Esophagus squamous epithelium (tissue), 5 donors: ENCODE results near the gene TNNC2. TPM values are rescaled to one million over a fixed set of nuclear protein-coding genes. Genes with fewer than 3 reads are reported as not detected.
"Not testable (repeated sequence)": the region's sequence is repeated elsewhere in the genome, so short reads cannot be mapped to it uniquely, and the experiment has no call there.

Source experiments
- DNase-seq: peaks from one replicate; lab custom pipeline; 2025; lab: John Stamatoyannopoulos, UW
- H3K27ac ChIP-seq, 4 donors: fragments of 200-600 bp; sonication (generic); one replicate each; pipeline ENCODE4 v1.5.1; 2016 to 2019; ENCODE audit warnings: mild to moderate bottlenecking in 1 of 4
- H3K27me3 ChIP-seq, 4 donors: fragments of 200-600 bp; sonication (generic); 1 replicate in 3 of 4; 2 replicates in 1 of 4; pipeline versions ENCODE4 v1.5.1 to v1.6.0; 2017 to 2021; ENCODE audit warnings: antibody characterized with exemption in 1 of 4
- H3K36me3 ChIP-seq, 3 donors: fragments of 200-600 bp; sonication (generic); one replicate each; pipeline ENCODE4 v1.5.1; 2016 to 2019
- H3K4me1 ChIP-seq, 3 donors: fragments of 200-600 bp; sonication (generic); one replicate each; pipeline ENCODE4 v1.5.1; 2017 to 2019
- H3K4me3 ChIP-seq, 4 donors: fragments of 200-600 bp; sonication (generic); 1 replicate in 3 of 4; 2 replicates in 1 of 4; pipeline ENCODE4 v1.5.1; 2016 to 2019; ENCODE audit warnings: mild to moderate bottlenecking in 2 of 4, moderate library complexity in 1 of 4
- H3K9me3 ChIP-seq, 3 donors: fragments of 200-600 bp; sonication (generic); one replicate each; pipeline ENCODE4 v1.5.1; 2016 to 2019
- POLR2A ChIP-seq, 4 donors: fragments of 450-650 bp; IDR thresholded peaks; one replicate each; pipeline ENCODE4 v1.6.1; 2017; ENCODE audit warnings: antibody characterized with exemption in 4 of 4, mild to moderate bottlenecking in 4 of 4, moderate library complexity in 3 of 4
- WGBS, 2 donors: methylation state at CpG; one replicate each; pipeline ENCODE4 v1.1.5; 2018; 5-methylcytosine and 5-hydroxymethylcytosine counted together
- intact Hi-C: fragments of 100-400 bp; cut with DNase I; formaldehyde crosslinking; loops from one replicate; pipeline ENCODE4 v1.15.0; 2022
- total RNA-seq, 4 donors: library from RNA; depleted of rRNA; stranded (reverse); fragments of >200 nt; gene quantifications; one replicate each; pipeline ENCODE4 v1.1.0, GENCODE V29; 2016
- TF ChIP-seq, protein P1 (sequence below), 6 experiments: fragments of 450-650 bp in 4 of 6; fragments of 200-600 bp in 2 of 6; sonication (generic) in 2 of 6; IDR thresholded peaks; one replicate each; pipeline ENCODE4 v1.5.1; 2016 to 2019; ENCODE audit warnings: antibody characterized with exemption in 6 of 6, mild to moderate bottlenecking in 4 of 6, moderate library complexity in 4 of 6
- donor health status: DM: yes; HTN: yes; CAD: no.

Gene TNNC2
- total RNA-seq, 4 donors from 2014 or later = 1.1 TPM; not detected in 3

DNA sequence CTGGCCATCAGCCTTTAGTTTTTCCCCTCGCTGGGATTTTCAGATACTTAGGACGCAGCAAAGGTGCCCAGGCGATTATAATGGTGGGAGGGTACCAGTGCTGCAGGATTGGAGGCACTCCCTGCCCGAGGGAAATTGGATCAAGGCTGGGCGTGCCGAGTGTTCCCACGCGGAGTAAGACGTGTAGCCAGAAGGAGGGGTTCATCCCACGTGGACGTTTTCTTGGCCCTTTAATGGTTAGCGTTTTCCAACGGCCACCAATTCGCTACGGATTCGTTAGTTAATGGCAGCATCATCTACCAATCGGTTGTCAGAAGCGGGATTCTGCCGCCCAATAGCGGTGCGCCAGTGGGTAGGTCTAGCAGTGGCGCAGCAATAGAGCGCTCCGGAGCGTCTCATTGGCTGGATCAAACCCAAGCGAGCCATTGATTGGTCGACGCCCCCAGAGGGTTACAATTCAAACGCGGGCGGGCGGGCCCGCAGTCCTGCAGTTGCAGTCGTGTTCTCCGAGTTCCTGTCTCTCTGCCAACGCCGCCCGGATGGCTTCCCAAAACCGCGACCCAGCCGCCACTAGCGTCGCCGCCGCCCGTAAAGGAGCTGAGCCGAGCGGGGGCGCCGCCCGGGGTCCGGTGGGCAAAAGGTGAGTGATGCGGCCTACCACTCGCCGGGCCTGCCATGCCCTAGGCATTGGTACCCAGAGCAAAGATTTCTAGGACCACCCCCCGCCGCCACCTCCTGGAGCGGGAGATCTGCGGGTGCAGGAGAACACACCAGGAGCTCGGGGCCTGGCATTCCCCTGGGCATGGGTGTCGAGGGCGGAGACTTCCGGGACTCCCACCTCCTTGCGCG lies 14.7 kb downstream of the TNNC2 start, which contains the start of gene UBE2C:
Gene UBE2C, plus strand, starts transcription at position 488 of the 849 bp plus-strand sequence. Its CDS starts 52 bp downstream, at position 540.
- Histone ChIP-seq H3K27ac (peak within 1 kb of the TSS; percentile 42 to 76 (median 70)), H3K4me1 (peaks cover 8 to 32% (median 12%) of the 10 kb centered on the region in 3 donors), H3K36me3 (peaks cover 7 to 43% (median 32%) of the 10 kb centered on the region in 3 donors), H3K4me3 (peak within 1 kb of the TSS; percentile 60 to 79 (median 65)), H3K9me3 (no peaks in the 10 kb centered on the region), H3K27me3 (no peaks in the 10 kb centered on the region)
- intact Hi-C loops = loop anchor here (10.0 kb wide), 1 partner anchor 152 kb away; no protein-coding TSS in a partner anchor
- peak; percentile 84 for DNase-seq
- TF ChIP-seq, protein P1, sequence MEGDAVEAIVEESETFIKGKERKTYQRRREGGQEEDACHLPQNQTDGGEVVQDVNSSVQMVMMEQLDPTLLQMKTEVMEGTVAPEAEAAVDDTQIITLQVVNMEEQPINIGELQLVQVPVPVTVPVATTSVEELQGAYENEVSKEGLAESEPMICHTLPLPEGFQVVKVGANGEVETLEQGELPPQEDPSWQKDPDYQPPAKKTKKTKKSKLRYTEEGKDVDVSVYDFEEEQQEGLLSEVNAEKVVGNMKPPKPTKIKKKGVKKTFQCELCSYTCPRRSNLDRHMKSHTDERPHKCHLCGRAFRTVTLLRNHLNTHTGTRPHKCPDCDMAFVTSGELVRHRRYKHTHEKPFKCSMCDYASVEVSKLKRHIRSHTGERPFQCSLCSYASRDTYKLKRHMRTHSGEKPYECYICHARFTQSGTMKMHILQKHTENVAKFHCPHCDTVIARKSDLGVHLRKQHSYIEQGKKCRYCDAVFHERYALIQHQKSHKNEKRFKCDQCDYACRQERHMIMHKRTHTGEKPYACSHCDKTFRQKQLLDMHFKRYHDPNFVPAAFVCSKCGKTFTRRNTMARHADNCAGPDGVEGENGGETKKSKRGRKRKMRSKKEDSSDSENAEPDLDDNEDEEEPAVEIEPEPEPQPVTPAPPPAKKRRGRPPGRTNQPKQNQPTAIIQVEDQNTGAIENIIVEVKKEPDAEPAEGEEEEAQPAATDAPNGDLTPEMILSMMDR (IDR thresholded peaks at IDR 0.05) = no peak
- TF ChIP-seq POLR2A (IDR thresholded peaks at IDR 0.05) = peak in 1 of 4 donors; percentile 42
- WGBS, 2 donors = 0 to 2% methylated on average over 8 to 22 of the region's 65 CpGs

DNA sequence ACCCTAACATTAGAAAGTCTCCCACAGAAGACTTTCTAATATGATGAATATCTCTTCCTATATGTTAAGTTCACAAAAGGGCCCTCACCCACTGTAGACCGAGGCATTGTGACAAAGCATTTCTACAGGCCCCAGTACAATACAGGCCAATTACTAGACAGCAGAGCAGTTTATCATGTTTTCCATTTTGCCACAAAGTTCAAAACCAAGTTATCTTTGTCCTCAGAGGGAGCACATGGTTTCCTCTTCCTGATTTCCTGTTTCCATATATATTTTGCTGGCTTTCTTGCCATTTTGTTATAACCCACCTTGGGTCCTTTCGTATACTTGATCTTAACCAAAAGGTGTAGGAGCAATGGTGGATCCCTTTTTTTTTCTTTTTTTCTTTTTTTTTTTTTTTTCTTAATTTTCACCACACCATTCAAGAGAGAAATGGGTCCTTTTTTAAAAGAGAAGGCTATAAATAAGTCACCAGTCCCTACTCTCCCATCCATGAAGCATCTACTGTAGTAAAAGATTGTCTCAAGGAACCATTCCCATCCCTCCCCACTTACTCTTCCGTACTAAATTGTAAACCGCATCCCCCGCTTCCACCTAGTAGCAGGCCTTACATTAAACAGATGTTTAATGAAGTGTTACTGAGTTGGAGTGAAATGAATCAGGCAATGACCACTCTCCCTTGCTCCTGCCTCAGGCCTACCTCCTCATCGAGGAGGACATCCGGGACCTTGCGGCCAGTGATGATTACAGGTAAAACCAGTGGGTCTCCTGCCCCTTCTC lies 16.7 kb downstream of the TNNC2 start:
- H3K27ac ChIP-seq = no peak overlapping the region
- no peak overlapping the region for H3K4me3 ChIP-seq
- intact Hi-C loops = loop anchor here (10.0 kb wide), 1 partner anchor 154 kb away; no protein-coding TSS in a partner anchor
- 87 to 89% methylated on average over 8 of the region's 8 CpGs for WGBS, 2 donors
- no peak for TF ChIP-seq POLR2A (IDR thresholded peaks at IDR 0.05)
- TF ChIP-seq, protein P1 (IDR thresholded peaks at IDR 0.05) = no peak
- DNase-seq = no peak
- H3K27me3 ChIP-seq = no peaks in the 10 kb centered on the region
- H3K4me1 ChIP-seq = peaks cover 8 to 30% (median 12%) of the 10 kb centered on the region in 3 donors
- no peaks in the 10 kb centered on the region for H3K9me3 ChIP-seq
- H3K36me3 ChIP-seq = peaks cover 8 to 63% (median 38%) of the 10 kb centered on the region in 3 donors

DNA sequence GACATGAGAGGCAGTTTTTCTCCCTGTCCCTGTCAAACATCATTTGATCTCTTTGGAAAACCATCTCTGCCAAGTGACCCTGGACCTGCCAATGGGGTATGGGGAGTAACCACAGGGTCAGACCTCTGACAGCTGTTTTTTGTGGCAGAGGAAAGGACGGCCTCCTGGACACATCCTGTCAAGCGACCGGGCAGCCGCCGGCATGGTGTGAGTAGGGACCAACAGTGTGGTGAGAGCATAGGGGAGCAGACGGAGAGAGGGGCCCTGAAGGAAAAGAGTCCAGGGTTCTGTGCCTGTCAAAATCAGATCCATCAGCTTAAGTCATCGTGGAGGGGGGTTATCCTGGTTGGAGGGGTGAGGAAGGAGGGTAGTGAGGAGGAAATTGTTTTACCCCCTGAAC lies 25.3 kb downstream of the TNNC2 start:
- H3K36me3 ChIP-seq = peaks cover 7 to 67% (median 41%) of the 10 kb centered on the region in 3 donors
- intact Hi-C loops = no loop called here
- H3K27ac ChIP-seq = no peak overlapping the region
- no peak overlapping the region for H3K4me3 ChIP-seq
- WGBS, 2 donors = 85 to 90% methylated on average over 4 to 7 of the region's 7 CpGs
- H3K27me3 ChIP-seq = no peaks in the 10 kb centered on the region
- peaks cover 0 to 8% (median 0%) of the 10 kb centered on the region in 3 donors for H3K4me1 ChIP-seq
- no peaks in the 10 kb centered on the region for H3K9me3 ChIP-seq
- TF ChIP-seq, protein P1 (IDR thresholded peaks at IDR 0.05) = no peak
- TF ChIP-seq POLR2A (IDR thresholded peaks at IDR 0.05) = no peak
- no peak for DNase-seq

DNA sequence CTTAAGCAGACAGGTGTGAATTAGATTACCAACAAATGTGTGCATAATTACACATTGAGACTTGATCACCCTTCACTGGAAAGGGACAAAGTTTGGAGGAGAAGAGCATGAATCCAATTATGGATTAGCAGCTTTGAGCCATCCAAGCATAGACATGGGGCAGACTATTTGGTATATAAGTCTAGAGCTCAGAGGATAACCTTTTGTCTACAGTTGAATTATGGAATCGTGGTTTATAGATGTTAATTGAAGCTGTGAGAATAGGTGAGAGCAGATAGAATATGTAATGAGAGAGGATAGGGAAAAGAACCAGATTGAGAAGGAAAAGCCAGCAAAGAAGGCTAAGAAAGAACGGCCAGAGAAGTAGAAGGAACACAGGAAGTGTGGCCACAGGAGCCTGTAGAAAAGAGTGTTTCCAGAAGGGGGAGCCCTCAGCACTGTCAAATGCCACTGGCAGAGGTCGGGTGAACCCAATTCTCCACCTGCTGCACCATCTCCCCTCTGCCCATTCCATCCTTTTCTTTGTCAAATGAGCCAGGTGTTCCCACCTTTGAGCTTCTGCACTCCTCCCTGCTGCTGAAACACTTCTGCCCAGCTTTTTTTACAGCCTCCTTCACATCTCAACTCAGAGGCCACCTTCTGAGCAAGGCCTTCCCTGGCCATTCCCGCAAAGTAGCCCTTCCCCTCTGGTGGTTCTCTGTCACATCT lies 28.0 kb downstream of the TNNC2 start:
- no peak for DNase-seq
- 31 to 41% methylated on average over 4 of the region's 4 CpGs for WGBS, 2 donors
- H3K36me3 ChIP-seq = peaks cover 0 to 67% (median 46%) of the 10 kb centered on the region in 3 donors
- H3K9me3 ChIP-seq = no peaks in the 10 kb centered on the region
- no peak for TF ChIP-seq POLR2A (IDR thresholded peaks at IDR 0.05)
- TF ChIP-seq, protein P1 (IDR thresholded peaks at IDR 0.05) = peak; percentile 44 to 65 (median 57)
- H3K27ac ChIP-seq = no peak overlapping the region
- intact Hi-C loops = no loop called here
- peaks cover 0 to 8% (median 0%) of the 10 kb centered on the region in 3 donors for H3K4me1 ChIP-seq
- H3K4me3 ChIP-seq = no peak overlapping the region
- H3K27me3 ChIP-seq = no peaks in the 10 kb centered on the region

DNA sequence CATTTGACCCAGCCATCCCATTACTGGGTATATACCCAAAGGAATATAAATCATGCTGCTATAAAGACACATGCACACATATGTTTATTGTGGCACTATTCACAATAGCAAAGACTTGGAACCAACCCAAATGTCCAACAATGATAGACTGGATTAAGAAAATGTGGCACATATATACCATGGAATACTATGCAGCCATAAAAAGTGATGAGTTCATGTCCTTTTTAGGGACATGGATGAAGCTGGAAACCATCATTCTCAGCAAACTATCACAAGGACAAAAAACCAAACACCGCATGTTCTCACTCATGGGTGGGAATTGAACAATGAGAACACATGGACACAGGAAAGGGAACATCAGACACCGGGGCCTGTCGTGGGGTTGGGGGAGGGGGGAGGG lies 29.2 kb downstream of the TNNC2 start:
- H3K27me3 ChIP-seq, DNase-seq, H3K9me3 ChIP-seq, H3K27ac ChIP-seq, intact Hi-C loops, H3K4me3 ChIP-seq: not testable (repeated sequence)
- Histone ChIP-seq H3K36me3 (peaks cover 0 to 61% (median 45%) of the 10 kb centered on the region in 3 donors), H3K4me1 (peaks cover 2 to 16% (median 5%) of the 10 kb centered on the region in 3 donors)
- WGBS, 2 donors = 96 to 100% methylated on average over 3 of the region's 3 CpGs

DNA sequence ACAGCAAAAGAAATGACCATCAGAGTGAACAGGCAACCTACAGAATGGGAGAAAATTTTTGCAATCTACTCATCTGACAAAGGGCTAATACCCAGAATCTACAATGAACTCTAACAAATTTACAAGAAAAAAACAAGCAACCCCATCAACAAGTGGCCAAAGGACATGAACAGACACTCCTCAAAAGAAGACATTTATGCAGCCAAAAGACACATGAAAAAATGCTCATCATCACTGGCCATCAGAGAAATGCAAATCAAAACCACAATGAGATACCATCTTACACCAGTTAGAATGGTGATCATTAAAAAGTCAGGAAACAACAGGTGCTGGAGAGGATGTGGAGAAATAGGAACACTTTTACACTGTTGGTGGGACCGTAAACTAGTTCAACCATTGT lies 29.6 kb downstream of the TNNC2 start:
- WGBS, 2 donors = no CpG with 5 or more reads among the region's 1 CpG
- H3K9me3 ChIP-seq, H3K27ac ChIP-seq, H3K4me3 ChIP-seq, DNase-seq, intact Hi-C loops, H3K27me3 ChIP-seq: not testable (repeated sequence)
- peaks cover 0 to 57% (median 40%) of the 10 kb centered on the region in 3 donors for H3K36me3 ChIP-seq
- peaks cover 6 to 20% (median 6%) of the 10 kb centered on the region in 3 donors for H3K4me1 ChIP-seq
